H1 (cell line): Measurements from ENCODE around the gene SNX32. TPM values are rescaled to one million over a fixed set of nuclear protein-coding genes. Genes with fewer than 3 reads are reported as not detected.

ENCODE experiments used
- CTCF ChIA-PET: fragments of 300-600 bp; sonication (Branson Sonifier 250); formaldehyde crosslinking; loops from one replicate; lab custom pipeline; 2021; ENCODE audit not compliant: partially characterized antibody; lab: Charles Lee
- POLR2A ChIA-PET: fragments of 300-600 bp; sonication (Branson Sonifier 250); formaldehyde crosslinking; loops from one replicate; lab custom pipeline; 2021; ENCODE audit warnings: inconsistent platforms; ENCODE audit not compliant: partially characterized antibody; lab: Charles Lee
- DNase-seq, 2 experiments: peaks; one replicate each; pipeline versions ENCODE4 v3.0.0 to v3.0.0-alpha.2; 2010 to 2022; ENCODE audit warnings: low spot score in 2 of 2, low read depth in 1 of 2, mixed read lengths in 1 of 2
- FAIRE-seq: peaks from 2 replicates; lab custom pipeline; 2011; peaks lifted over from hg19 to GRCh38; lab: Jason Lieb, UNC
- H2AFZ ChIP-seq: 2 replicates; pipeline ENCODE4 v1.8.1; 2012; ENCODE audit warnings: low read length, inconsistent platforms
- H2AK5ac ChIP-seq: 2 replicates; pipeline ENCODE4 v1.6.1; 2013; ENCODE audit warnings: low read depth, low read length
- H2BK120ac ChIP-seq: replicated peaks from 2 replicates; pipeline ENCODE3; 2013; ENCODE audit warnings: low read depth, low read length, inconsistent platforms
- H2BK12ac ChIP-seq: 2 replicates; pipeline ENCODE4 v1.6.1; 2013; ENCODE audit warnings: low read depth, low read length
- H2BK15ac ChIP-seq: 2 replicates; pipeline ENCODE4 v1.6.1; 2013; ENCODE audit warnings: low read length
- H2BK20ac ChIP-seq: 2 replicates; pipeline ENCODE4 v1.6.1; 2013; ENCODE audit warnings: low read length
- H2BK5ac ChIP-seq: 2 replicates; pipeline ENCODE4 v1.6.1; 2013; ENCODE audit warnings: low read depth, low read length
- H3K14ac ChIP-seq: 2 replicates; pipeline ENCODE4 v1.6.1; 2013; ENCODE audit warnings: inconsistent platforms; ENCODE audit not compliant: insufficient read length
- H3K18ac ChIP-seq: 2 replicates; pipeline ENCODE4 v1.6.1; 2013; ENCODE audit warnings: low read length; ENCODE audit errors: extremely low read depth
- H3K23ac ChIP-seq: 2 replicates; pipeline ENCODE4 v1.6.1; 2013; ENCODE audit warnings: inconsistent platforms; ENCODE audit not compliant: insufficient read length
- H3K23me2 ChIP-seq: 2 replicates; pipeline ENCODE4 v1.6.1; 2013; ENCODE audit warnings: low read depth, low read length
- H3K27ac ChIP-seq: 2 replicates; pipeline ENCODE4 v1.6.1; 2011; ENCODE audit warnings: low read depth, low read length, inconsistent platforms
- H3K27me3 ChIP-seq, 4 experiments: replicated peaks in 1 of 4; 1 replicate in 1 of 4; 2 replicates in 3 of 4; pipeline versions ENCODE4 v1.6.1 to v1.8.1; 2011 to 2013; ENCODE audit warnings: low read length in 3 of 4, mild to moderate bottlenecking in 3 of 4, inconsistent platforms in 2 of 4, mixed read lengths in 2 of 4, moderate library complexity in 1 of 4; ENCODE audit not compliant: control insufficient read depth in 3 of 4, insufficient read depth in 3 of 4; ENCODE audit errors: extremely low read depth in 1 of 4
- H3K36me3 ChIP-seq, 4 experiments: 2 replicates each; pipeline versions ENCODE4 v1.6.1 to v1.8.1; 2011 to 2013; ENCODE audit warnings: mild to moderate bottlenecking in 4 of 4, low read length in 3 of 4, moderate library complexity in 2 of 4, control low read depth in 1 of 4, inconsistent platforms in 1 of 4; ENCODE audit not compliant: insufficient read depth in 4 of 4, control insufficient read depth in 2 of 4
- H3K4ac ChIP-seq: replicated peaks from 2 replicates; pipeline ENCODE3; 2013; ENCODE audit warnings: low read length, low read depth, mixed read lengths, inconsistent platforms; ENCODE audit not compliant: insufficient read length
- H3K4me1 ChIP-seq, 4 experiments: replicated peaks in 1 of 4; 1 replicate in 1 of 4; 2 replicates in 3 of 4; pipeline versions ENCODE4 v1.6.1 to v1.8.1; 2011 to 2013; ENCODE audit warnings: low read length in 3 of 4, inconsistent platforms in 2 of 4, mixed read lengths in 1 of 4; ENCODE audit not compliant: insufficient read depth in 4 of 4, control insufficient read depth in 3 of 4
- H3K4me2 ChIP-seq, 2 experiments: 2 replicates each; pipeline versions ENCODE4 v1.6.1 to v1.8.1; 2011 to 2013; ENCODE audit warnings: low read depth in 2 of 2, low read length in 2 of 2, control low read depth in 1 of 2, inconsistent platforms in 1 of 2, mild to moderate bottlenecking in 1 of 2; ENCODE audit not compliant: insufficient read depth in 1 of 2
- H3K4me3 ChIP-seq, 4 experiments: fragments of 200-600, 300-600 bp in 1 of 4; sonication (generic), shearing (Covaris generic), sonication (Bioruptor Twin) in 1 of 4; 2 replicates each; pipeline versions ENCODE4 v1.5.1 to v1.8.1; 2011 to 2016; ENCODE audit warnings: low read length in 4 of 4, low read depth in 3 of 4, control low read depth in 2 of 4, inconsistent platforms in 2 of 4, mild to moderate bottlenecking in 2 of 4, mixed read lengths in 1 of 4, moderate library complexity in 1 of 4; ENCODE audit not compliant: insufficient read depth in 2 of 4; ENCODE audit errors: extremely low read depth in 1 of 4
- H3K56ac ChIP-seq: replicated peaks from 2 replicates; pipeline ENCODE3; 2013; ENCODE audit warnings: low read depth, mild to moderate bottlenecking, mixed read lengths, low read length, inconsistent platforms; ENCODE audit not compliant: insufficient read length
- H3K79me1 ChIP-seq: 2 replicates; pipeline ENCODE4 v1.6.1; 2013; ENCODE audit warnings: low read depth, low read length, control low read depth
- H3K79me2 ChIP-seq, 2 experiments: 2 replicates each; pipeline versions ENCODE4 v1.6.1 to v1.8.1; 2012 to 2013; ENCODE audit warnings: low read length in 2 of 2, mild to moderate bottlenecking in 2 of 2, inconsistent platforms in 1 of 2; ENCODE audit not compliant: insufficient read depth in 2 of 2, control insufficient read depth in 1 of 2
- H3K9ac ChIP-seq, 4 experiments: replicated peaks in 1 of 4; 1 replicate in 1 of 4; 2 replicates in 3 of 4; pipeline versions ENCODE4 v1.6.1 to v1.8.1; 2011 to 2013; ENCODE audit warnings: low read depth in 3 of 4, low read length in 3 of 4, control low read depth in 2 of 4, mild to moderate bottlenecking in 2 of 4, moderate library complexity in 2 of 4, inconsistent platforms in 1 of 4; ENCODE audit errors: extremely low read depth in 1 of 4
- H3K9me3 ChIP-seq, 2 experiments: 2 replicates each; pipeline versions ENCODE4 v1.6.1 to v1.8.1; 2012 to 2013; ENCODE audit warnings: mild to moderate bottlenecking in 2 of 2, moderate library complexity in 2 of 2, control low read depth in 1 of 2, inconsistent platforms in 1 of 2, low read depth in 1 of 2, low read length in 1 of 2, mixed read lengths in 1 of 2; ENCODE audit not compliant: insufficient read depth in 2 of 2
- H4K20me1 ChIP-seq, 2 experiments: replicated peaks in 1 of 2; 2 replicates each; pipeline versions ENCODE3 to v1.8.1; 2011 to 2013; ENCODE audit warnings: inconsistent platforms in 2 of 2, low read length in 2 of 2, mild to moderate bottlenecking in 1 of 2; ENCODE audit not compliant: insufficient read depth in 2 of 2, control insufficient read depth in 1 of 2
- H4K5ac ChIP-seq: 2 replicates; pipeline ENCODE4 v1.6.1; 2013; ENCODE audit warnings: low read length, low read depth, mixed read lengths, inconsistent platforms; ENCODE audit not compliant: insufficient read length
- H4K8ac ChIP-seq: 2 replicates; pipeline ENCODE4 v1.8.0; 2013; ENCODE audit warnings: mild to moderate bottlenecking, moderate library complexity, low read length, inconsistent platforms; ENCODE audit not compliant: insufficient read depth; ENCODE audit errors: extremely low read depth
- H4K91ac ChIP-seq: replicated peaks from 2 replicates; pipeline ENCODE3; 2013; ENCODE audit warnings: low read length, mixed read lengths, inconsistent platforms; ENCODE audit not compliant: insufficient read length
- BACH1 ChIP-seq: IDR thresholded peaks from 2 replicates; pipeline ENCODE4 v1.6.1; 2012; ENCODE audit warnings: low read length, improper control_type of control experiment
- CEBPB ChIP-seq: IDR thresholded peaks from 2 replicates; pipeline ENCODE4 v1.6.1; 2012; ENCODE audit warnings: low read depth, low read length
- GABPA ChIP-seq: IDR thresholded peaks from 2 replicates; pipeline ENCODE4 v1.6.1; 2011; ENCODE audit warnings: mild to moderate bottlenecking, low read length, moderate library complexity, borderline replicate concordance; ENCODE audit not compliant: insufficient read depth
- KDM1A ChIP-seq: fragments of 200-600, 300-600 bp; sonication (generic); IDR thresholded peaks from 2 replicates; pipeline ENCODE4 v1.7.1; 2016; ENCODE audit warnings: mild to moderate bottlenecking, low read length, borderline replicate concordance
- KDM4A ChIP-seq: IDR thresholded peaks from one replicate; pipeline ENCODE4 v1.7.1; 2012; ENCODE audit warnings: low read depth, mild to moderate bottlenecking, moderate library complexity, low read length, inconsistent platforms; ENCODE audit not compliant: severe bottlenecking
- RFX5 ChIP-seq: IDR thresholded peaks from 2 replicates; pipeline ENCODE4 v1.6.1; 2011; ENCODE audit warnings: low read depth, low read length, improper control_type of control experiment, borderline replicate concordance
- RXRA ChIP-seq: IDR thresholded peaks from 2 replicates; pipeline ENCODE4 v1.6.1; 2011; ENCODE audit warnings: low read depth, mild to moderate bottlenecking, low read length, moderate library complexity; ENCODE audit not compliant: insufficient read depth
- SIN3A ChIP-seq, 2 experiments: IDR thresholded peaks in 1 of 2; conservative IDR thresholded peaks in 1 of 2; 2 replicates each; pipeline ENCODE4 v1.6.1; 2011 to 2012; ENCODE audit warnings: low read length in 2 of 2, improper control_type of control experiment in 1 of 2, low read depth in 1 of 2, mild to moderate bottlenecking in 1 of 2
- SP4 ChIP-seq: IDR thresholded peaks from 2 replicates; pipeline ENCODE4 v1.6.1; 2012; ENCODE audit warnings: low read length, inconsistent platforms
- TEAD4 ChIP-seq: IDR thresholded peaks from 2 replicates; pipeline ENCODE4 v1.6.1; 2012; ENCODE audit warnings: low read depth, low read length, inconsistent platforms, mixed read lengths
- WGBS, 2 experiments: shearing (Covaris generic) in 1 of 2; methylation state at CpG; one replicate each; pipeline versions ENCODE4 v1.1.6 to v1.1.7; 2013 to 2015; ENCODE audit warnings: low lambda C conversion rate in 2 of 2, mixed read lengths in 2 of 2, inconsistent platforms in 1 of 2, low coverage in 1 of 2, missing lambda C conversion rate in 1 of 2; ENCODE audit not compliant: insufficient replicate concordance in 2 of 2, insufficient coverage in 1 of 2, insufficient read length in 1 of 2; ENCODE audit errors: extremely low coverage in 1 of 2, missing lambda C conversion rate in 1 of 2; 5-methylcytosine and 5-hydroxymethylcytosine counted together
- polyA plus RNA-seq, 7 experiments: library from polyadenylated mRNA; depleted of rRNA in 3 of 7; stranded (reverse) in 5 of 7; unstranded in 2 of 7; fragments of >200 nt in 5 of 7; fragments of 200-250 nt in 2 of 7; gene quantifications; 1 replicate in 5 of 7; 2 replicates in 1 of 7; 4 replicates in 1 of 7; pipeline versions ENCODE4 v1.2.1 to v1.2.3, GENCODE V29; 2011 to 2013; ENCODE audit warnings: missing spikeins in 2 of 7, mixed read lengths in 2 of 7
- total RNA-seq: library from RNA; stranded (reverse); fragmentation: NEBNext Ultra II Directional; extraction: Animal tissue kit (Norgen Biotek cat#: 25700); gene quantifications from 2 replicates; pipeline ENCODE4 v1.2.1, GENCODE V29; 2021
- TF ChIP-seq, protein P1 (sequence below): IDR thresholded peaks from 2 replicates; pipeline ENCODE4 v1.6.1; 2011; ENCODE audit warnings: low read depth, mild to moderate bottlenecking, low read length; ENCODE audit not compliant: insufficient read depth

Gene SNX32
- total and polyA plus RNA-seq, 2 of the 8 experiments (the other 6 are each of a cell fraction or from before 2014, with no cell fraction given) = 0.76 to 2.2 TPM

DNA sequence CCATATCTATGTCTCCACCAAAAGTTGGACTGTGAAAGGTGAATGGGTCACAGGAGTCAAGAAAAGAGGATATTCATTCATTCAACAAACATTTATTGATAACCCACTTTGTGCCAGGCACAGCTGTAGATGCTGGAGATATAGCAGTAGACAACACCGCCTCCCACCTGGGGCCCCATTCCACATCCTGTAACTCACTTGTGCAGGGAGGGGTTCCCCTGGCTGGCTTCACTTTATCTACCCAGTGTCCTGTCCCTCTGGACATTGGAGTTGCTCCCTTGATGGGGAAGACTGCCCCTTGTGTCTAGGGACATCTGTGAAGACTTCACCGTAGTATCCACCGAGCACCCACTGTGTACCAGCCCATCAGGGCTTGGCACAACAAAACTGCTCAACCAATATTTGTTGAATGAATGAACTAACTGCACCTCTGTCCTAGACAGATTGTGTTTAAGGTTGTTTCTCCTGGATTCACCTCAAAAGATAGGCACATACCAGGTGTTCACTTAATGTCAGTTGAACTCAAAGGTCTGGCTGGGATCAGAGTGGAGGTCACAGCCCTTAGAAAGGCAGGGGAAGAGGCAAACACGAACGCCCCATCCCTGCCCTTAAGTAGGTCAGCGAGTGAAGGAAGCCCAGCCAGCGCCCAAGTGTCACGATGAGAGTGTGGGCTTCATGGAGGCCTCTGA lies 48.3 kb upstream of the SNX32 start:
- no peak overlapping the region for H3K27ac ChIP-seq
- peak overlapping the region; percentile 71 for H4K91ac ChIP-seq
- peaks cover 20 to 61% (median 53%) of the 10 kb centered on the region in 4 experiments for H3K27me3 ChIP-seq
- H3K4ac ChIP-seq = no peak overlapping the region
- DNase-seq (no peak), FAIRE-seq (no peak)
- H2BK120ac ChIP-seq = no peak overlapping the region
- H3K56ac ChIP-seq = no peak overlapping the region
- peak overlapping the region in 1 of 4 experiments; percentile 61; a peak in 1 of 8 replicates for H3K4me3 ChIP-seq
- H2AK5ac ChIP-seq = 0 out of 2 replicates have a peak overlapping the region, but pooled peaks have one; percentile 11
- no peak overlapping the region for H2AFZ ChIP-seq
- H3K23me2 ChIP-seq = peaks cover 15% of the 10 kb centered on the region; the same call in 1 of the 2 replicates
- peaks cover 0 to 5% of the 10 kb centered on the region in 2 experiments for H4K20me1 ChIP-seq
- H3K9me3 ChIP-seq = no peaks in the 10 kb centered on the region
- peak overlapping the region; percentile 94; the same call in 1 of the 2 replicates for H2BK15ac ChIP-seq
- peak overlapping the region; percentile 55; the same call in 1 of the 2 replicates for H2BK12ac ChIP-seq
- H4K8ac ChIP-seq = no peak overlapping the region
- CTCF ChIA-PET = interaction anchor here (0.8 to 12.7 kb wide), 13 partner anchors 9 to 127 kb away, joined by 3 to 109 read pairs (median 5); partner anchors contain the start of genes FIBP and KAT5
- POLR2A ChIA-PET = interaction anchor here (1.0 to 2.4 kb wide), 4 partner anchors 9 to 65 kb away, joined by 3 to 7 read pairs (median 4); partner anchors contain the start of gene RNASEH2C
- 0 out of 2 replicates have a peak, but pooled peaks cover 3% of the 10 kb centered on the region for H3K79me1 ChIP-seq
- no peak overlapping the region for H2BK5ac ChIP-seq
- no peak overlapping the region; the same call in 1 of the 2 replicates for H3K18ac ChIP-seq
- H3K9ac ChIP-seq = no peak overlapping the region
- no peaks in the 10 kb centered on the region for H3K36me3 ChIP-seq
- H3K4me1 ChIP-seq = peaks cover 14 to 41% (median 26%) of the 10 kb centered on the region in 4 experiments
- no peak overlapping the region for H2BK20ac ChIP-seq
- no peak overlapping the region for H3K14ac ChIP-seq
- 77% methylated on average over 8 of the region's 8 CpGs; no CpG with 5 or more reads in 1 of the 2 experiments for WGBS, 2 experiments
- H3K79me2 ChIP-seq = no peaks in the 10 kb centered on the region
- H3K23ac ChIP-seq = no peak overlapping the region
- peak overlapping the region; percentile 83 to 85 for H3K4me2 ChIP-seq
- H4K5ac ChIP-seq = no peak overlapping the region
- no peak for TF ChIP-seq SIN3A (conservative IDR thresholded peaks at IDR 0.05 in 1 of 2, IDR thresholded peaks at IDR 0.05 in 1 of 2; ENCODE audit: low read depth in 1 of 2, low read length in 2 of 2)
- TF ChIP-seq RXRA = no peak
- no peak for TF ChIP-seq KDM4A
- no peak for TF ChIP-seq SP4
- TF ChIP-seq CEBPB = no peak
- TF ChIP-seq GABPA = no peak
- TF ChIP-seq, protein P1, sequence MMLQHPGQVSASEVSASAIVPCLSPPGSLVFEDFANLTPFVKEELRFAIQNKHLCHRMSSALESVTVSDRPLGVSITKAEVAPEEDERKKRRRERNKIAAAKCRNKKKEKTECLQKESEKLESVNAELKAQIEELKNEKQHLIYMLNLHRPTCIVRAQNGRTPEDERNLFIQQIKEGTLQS = no peak
- no peak for TF ChIP-seq KDM1A
- no peak for TF ChIP-seq BACH1
- no peak for TF ChIP-seq RFX5
- TF ChIP-seq TEAD4 = no peak
